MM.1S (cell line): ENCODE measurements around the gene PLSCR4.

Experiments used
- DNase-seq: peaks from one replicate; pipeline ENCODE4 v3.0.0-alpha.2; 2015
- H2AFZ ChIP-seq: fragments of 300-600 bp; sonication (generic); 2 replicates; pipeline ENCODE4 v1.6.0; 2016; ENCODE audit warnings: antibody characterized with exemption, low read length
- H3F3A ChIP-seq: fragments of 300-600 bp; sonication (generic); 2 replicates; pipeline ENCODE4 v1.6.1; 2016; ENCODE audit warnings: mild to moderate bottlenecking, antibody characterized with exemption, low read length, moderate library complexity, mixed read lengths; ENCODE audit not compliant: insufficient read depth
- H3K27ac ChIP-seq: fragments of 300-600 bp; sonication (generic); 2 replicates; pipeline ENCODE4 v1.5.1; 2016; ENCODE audit warnings: mild to moderate bottlenecking, low read length
- H3K27me3 ChIP-seq: fragments of 300-600 bp; sonication (generic); replicated peaks from 2 replicates; pipeline ENCODE4 v1.6.0; 2016; ENCODE audit warnings: low read length; ENCODE audit not compliant: insufficient read depth
- H3K36me3 ChIP-seq: fragments of 300-600 bp; sonication (generic); replicated peaks from 2 replicates; pipeline ENCODE4 v1.6.1; 2016; ENCODE audit warnings: mild to moderate bottlenecking, low read length, mixed read lengths; ENCODE audit not compliant: insufficient read depth
- H3K4me1 ChIP-seq: fragments of 300-600 bp; sonication (generic); 2 replicates; pipeline ENCODE4 v1.6.1; 2016; ENCODE audit warnings: low read length, mixed read lengths
- H3K4me2 ChIP-seq: fragments of 300-600 bp; sonication (generic); 2 replicates; pipeline ENCODE4 v1.6.0; 2016; ENCODE audit warnings: low read depth, low read length
- H3K4me3 ChIP-seq: fragments of 300-600 bp; sonication (generic); 2 replicates; pipeline ENCODE4 v1.5.1; 2016; ENCODE audit warnings: low read length, mixed read lengths
- H3K79me2 ChIP-seq: fragments of 300-600 bp; sonication (generic); 2 replicates; pipeline ENCODE4 v1.6.1; 2016; ENCODE audit warnings: mixed run types, low read length, mixed read lengths
- H3K9ac ChIP-seq: fragments of 300-600 bp; sonication (generic); 2 replicates; pipeline ENCODE4 v1.6.1; 2016; ENCODE audit warnings: low read length, mixed read lengths
- H3K9me2 ChIP-seq: fragments of 300-600 bp; sonication (generic); replicated peaks from 2 replicates; pipeline ENCODE4 v1.6.1; 2016; ENCODE audit warnings: mild to moderate bottlenecking, low read length, mixed read lengths; ENCODE audit not compliant: insufficient read depth
- H3K9me3 ChIP-seq: fragments of 300-600 bp; sonication (generic); replicated peaks from 2 replicates; pipeline ENCODE4 v1.6.1; 2016; ENCODE audit warnings: mild to moderate bottlenecking, low read length, mixed read lengths; ENCODE audit not compliant: insufficient read depth
- H4K20me1 ChIP-seq: fragments of 300-600 bp; sonication (generic); 2 replicates; pipeline ENCODE4 v1.6.1; 2016; ENCODE audit warnings: mild to moderate bottlenecking, low read length, moderate library complexity, mixed read lengths; ENCODE audit not compliant: insufficient read depth
- CTCF ChIP-seq: fragments of 300-600 bp; sonication (generic); IDR thresholded peaks from 2 replicates; pipeline ENCODE4 v1.5.1; 2016; ENCODE audit warnings: antibody characterized with exemption, low read length, mixed read lengths
- EZH2 ChIP-seq: fragments of 300-600 bp; sonication (generic); optimal IDR thresholded peaks from 2 replicates; pipeline ENCODE3; 2017; ENCODE audit warnings: low read depth, mild to moderate bottlenecking, antibody characterized with exemption, low read length, mixed read lengths
- EZH2phosphoT487 ChIP-seq: fragments of 300-600 bp; sonication (generic); IDR thresholded peaks from 2 replicates; pipeline ENCODE4 v1.6.1; 2018; ENCODE audit warnings: antibody characterized with exemption, low read length

PLSCR4 gene

GRCh38 chr3:146156095-146156494, 94.8 kb downstream of the PLSCR4 start:
- no peak overlapping the region for H2AFZ ChIP-seq
- no peaks in the 10 kb centered on the region for H3K9me3 ChIP-seq
- peaks cover 12% of the 10 kb centered on the region for H3K4me1 ChIP-seq
- H3K9ac ChIP-seq: no peak overlapping the region
- no peak for TF ChIP-seq CTCF
- no peak for TF ChIP-seq EZH2
- TF ChIP-seq EZH2phosphoT487: no peak
- DNase-seq: no peak
- H3K4me2 ChIP-seq: peak overlapping the region; percentile 79; the same call in 1 of the 2 replicates
- H3K36me3 ChIP-seq: no peaks in the 10 kb centered on the region
- no peak overlapping the region for H3K27ac ChIP-seq
- no peaks in the 10 kb centered on the region for H3K9me2 ChIP-seq
- H3K4me3 ChIP-seq: no peak overlapping the region
- H3K79me2 ChIP-seq: peaks cover 34% of the 10 kb centered on the region
- no peaks in the 10 kb centered on the region for H4K20me1 ChIP-seq
- peaks cover 14% of the 10 kb centered on the region; the same call in 1 of the 2 replicates for H3F3A ChIP-seq
- no peaks in the 10 kb centered on the region for H3K27me3 ChIP-seq

GRCh38 chr3:146154995-146155394, 95.9 kb downstream of the PLSCR4 start:
- Histone ChIP-seq H2AFZ (no peak overlapping the region), H3K36me3 (no peaks in the 10 kb centered on the region), H3F3A (peaks cover 7% of the 10 kb centered on the region; the same call in 1 of the 2 replicates), H3K4me3 (no peak overlapping the region), H3K79me2 (peaks cover 34% of the 10 kb centered on the region), H3K4me1 (peaks cover 12% of the 10 kb centered on the region), H4K20me1 (no peaks in the 10 kb centered on the region), H3K27me3 (no peaks in the 10 kb centered on the region), H3K9me3 (no peaks in the 10 kb centered on the region), H3K4me2 (no peak overlapping the region), H3K27ac (no peak overlapping the region), H3K9me2 (no peaks in the 10 kb centered on the region), H3K9ac (no peak overlapping the region)
- DNase-seq: no peak
- no peak for TF ChIP-seq EZH2phosphoT487
- no peak for TF ChIP-seq CTCF
- TF ChIP-seq EZH2: no peak

- H4K20me1 ChIP-seq: no peaks in the 10 kb centered on the region
- H3K36me3 ChIP-seq: no peaks in the 10 kb centered on the region
- H3K79me2 ChIP-seq: peaks cover 37% of the 10 kb centered on the region
These were observed 96.6 kb downstream of the PLSCR4 start for GRCh38 chr3:146154316-146154715.

More at GRCh38 chr3:146154316-146154715, 96.6 kb downstream of the PLSCR4 start:
- Histone ChIP-seq H3K9ac (no peak overlapping the region), H3F3A (peaks cover 3% of the 10 kb centered on the region; the same call in 1 of the 2 replicates), H3K4me3 (no peak overlapping the region), H3K27ac (no peak overlapping the region), H3K9me2 (no peaks in the 10 kb centered on the region), H3K4me1 (peaks cover 12% of the 10 kb centered on the region), H3K27me3 (no peaks in the 10 kb centered on the region), H2AFZ (no peak overlapping the region), H3K4me2 (no peak overlapping the region), H3K9me3 (no peaks in the 10 kb centered on the region)
- no peak for TF ChIP-seq CTCF
- no peak for TF ChIP-seq EZH2phosphoT487
- no peak for DNase-seq
